ENCODE data around the gene LYRM4. TPM values are rescaled to one million over a fixed set of nuclear protein-coding genes. Genes with fewer than 3 reads are reported as not detected.

Gene LYRM4
- total and polyA plus RNA-seq, 2 experiments from 2014 or later: 51.0 to 62.0 TPM

- ATAC-seq (no peak), DNase-seq (ENCODE audit: low spot score) (no peak)
- Mint-ChIP-seq H3K9me3 (no peaks in the 10 kb centered on the region), H3K4me1 (peaks cover 22% of the 10 kb centered on the region), H3K4me3 (no peak overlapping the region), H3K27me3 (ENCODE audit: insufficient read depth, low read depth, poor library complexity) (no peaks in the 10 kb centered on the region), H3K36me3 (ENCODE audit: low read depth) (peaks cover 4% of the 10 kb centered on the region; the same call in 2 of the 3 replicates), H3K27ac (no peak overlapping the region)
- Histone ChIP-seq H3K27me3 (ENCODE audit: insufficient read depth) (no peaks in the 10 kb centered on the region), H3K79me2 (replicated peaks; ENCODE audit: insufficient read depth) (no peaks in the 10 kb centered on the region; the same call in 1 of the 2 replicates), H3K4me1 (ENCODE audit: insufficient read depth) (no peaks in the 10 kb centered on the region), H3K4me2 (no peak overlapping the region), H3K4me3 (no peak overlapping the region), H3F3A (replicated peaks; ENCODE audit: low read depth) (no peaks in the 10 kb centered on the region), H2AFZ (no peak overlapping the region), H3K36me3 (ENCODE audit: insufficient read depth) (no peaks in the 10 kb centered on the region), H3K9me2 (ENCODE audit: insufficient read depth) (no peaks in the 10 kb centered on the region), H3K27ac (ENCODE audit: low read depth) (no peak overlapping the region), H4K20me1 (replicated peaks; ENCODE audit: insufficient read depth) (peaks cover 12% of the 10 kb centered on the region)
- TF ChIP-seq ZNF331 (CRISPR knock-in tag; IDR thresholded peaks at IDR 0.05; ENCODE audit: low read depth): no peak
- no peak for TF ChIP-seq NANOG (IDR thresholded peaks at IDR 0.05; ENCODE audit: borderline replicate concordance)
- TF ChIP-seq CREB1 (CRISPR knock-in tag; IDR thresholded peaks at IDR 0.05; ENCODE audit: low read depth): no peak
- TF ChIP-seq EZH2 (IDR thresholded peaks at IDR 0.05; ENCODE audit: low read depth, unreplicated experiment): no peak
- TF ChIP-seq ZNF462 (CRISPR knock-in tag; IDR thresholded peaks at IDR 0.05): no peak
Measured at GRCh38 chr6:5191222-5191621, 69.5 kb downstream of the LYRM4 start.

- no peaks in the 10 kb centered on the region for H3F3A ChIP-seq (replicated peaks; ENCODE audit: low read depth)
- H3K4me3 ChIP-seq: no peak overlapping the region
- no peaks in the 10 kb centered on the region for H3K27me3 ChIP-seq (ENCODE audit: insufficient read depth)
- no peak overlapping the region for H3K4me2 ChIP-seq
- no peak overlapping the region for H3K27ac ChIP-seq (ENCODE audit: low read depth)
- H3K79me2 ChIP-seq (replicated peaks; ENCODE audit: insufficient read depth): no peaks in the 10 kb centered on the region; the same call in 1 of the 2 replicates
- Mint-ChIP-seq H3K9me3 (no peaks in the 10 kb centered on the region), H3K4me3 (no peak overlapping the region), H3K36me3 (ENCODE audit: low read depth) (no peaks in the 10 kb centered on the region; the same call in 2 of the 3 replicates), H3K4me1 (peaks cover 22% of the 10 kb centered on the region), H3K27me3 (ENCODE audit: insufficient read depth, low read depth, poor library complexity) (peaks cover 5% of the 10 kb centered on the region), H3K27ac (no peak overlapping the region)
- H2AFZ ChIP-seq: no peak overlapping the region
- no peak for ATAC-seq
- no peaks in the 10 kb centered on the region for H3K4me1 ChIP-seq (ENCODE audit: insufficient read depth)
- H3K36me3 ChIP-seq (ENCODE audit: insufficient read depth): no peaks in the 10 kb centered on the region
- DNase-seq (ENCODE audit: low spot score): no peak
- no peaks in the 10 kb centered on the region for H3K9me2 ChIP-seq (ENCODE audit: insufficient read depth)
- peaks cover 12% of the 10 kb centered on the region for H4K20me1 ChIP-seq (replicated peaks; ENCODE audit: insufficient read depth)
- TF ChIP-seq ETS1 (IDR thresholded peaks at IDR 0.05): no peak
Measured at GRCh38 chr6:5190507-5190906, 70.2 kb downstream of the LYRM4 start.
